NCI-H2081 treated with DMSO at 0.1 percent for 48 hours (cell line): ENCODE data around the gene PMM2.
"Not testable (repeated sequence)": the region's sequence is repeated elsewhere in the genome, so short reads cannot be mapped to it uniquely, and the experiment has no call there.

ENCODE experiments used
- DNase-seq: peaks from one replicate; lab custom pipeline; 2025; lab: John Stamatoyannopoulos, UW

Gene PMM2

GRCh38 chr16:8818504-8819270, 21.0 kb downstream of the PMM2 start:
- DNase-seq, result no peak

DNA sequence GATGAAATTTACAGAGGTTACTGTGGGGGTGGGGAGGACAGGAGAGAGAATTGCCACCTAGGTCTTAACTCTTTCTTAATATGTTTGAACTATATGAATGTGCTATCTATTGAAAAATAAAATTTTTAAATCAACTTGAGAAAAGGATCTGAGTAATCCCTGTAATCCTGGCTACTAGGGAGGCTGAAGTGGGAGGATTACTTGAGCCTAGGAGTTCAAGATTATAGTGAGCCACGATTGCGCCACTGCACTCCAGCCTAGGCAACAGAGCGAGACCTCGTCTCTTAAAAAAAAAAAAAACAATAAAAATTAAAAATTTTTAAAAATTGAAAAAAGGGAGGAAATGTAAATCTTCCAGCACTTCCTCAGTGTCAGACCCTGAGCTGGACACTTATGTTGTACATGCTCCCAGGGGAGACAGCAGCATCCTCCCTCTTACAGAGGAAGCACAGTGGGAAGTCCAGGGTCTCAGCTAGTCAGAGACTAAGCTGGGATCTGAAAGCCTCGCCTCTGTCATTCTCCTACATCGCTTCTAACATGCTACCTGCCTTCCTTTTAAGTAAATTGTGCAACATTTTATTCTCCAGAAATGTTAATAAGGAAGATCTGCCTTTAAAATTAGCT, 21.9 kb downstream of the PMM2 start:
- no peak for DNase-seq

DNA sequence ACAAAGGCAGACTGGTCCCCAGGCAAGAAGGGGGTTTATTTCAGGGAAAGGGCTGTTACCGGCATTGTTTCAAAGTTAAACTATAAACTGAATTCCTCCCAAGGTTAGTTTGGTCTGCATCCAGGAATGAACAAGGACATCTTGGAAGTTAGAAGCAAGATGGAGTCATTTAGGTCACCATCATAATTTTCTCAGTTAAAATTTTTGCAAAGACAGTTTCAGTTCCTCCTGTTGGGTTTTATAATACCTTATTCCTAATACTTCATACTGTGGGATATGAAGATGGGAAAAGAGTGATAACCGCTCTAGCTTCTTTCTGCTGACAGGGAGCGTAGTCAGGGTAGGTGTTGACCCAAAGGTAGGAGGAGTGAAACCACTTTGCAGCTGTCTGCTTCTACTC, 24.8 kb downstream of the PMM2 start:
- DNase-seq, result no peak

DNA sequence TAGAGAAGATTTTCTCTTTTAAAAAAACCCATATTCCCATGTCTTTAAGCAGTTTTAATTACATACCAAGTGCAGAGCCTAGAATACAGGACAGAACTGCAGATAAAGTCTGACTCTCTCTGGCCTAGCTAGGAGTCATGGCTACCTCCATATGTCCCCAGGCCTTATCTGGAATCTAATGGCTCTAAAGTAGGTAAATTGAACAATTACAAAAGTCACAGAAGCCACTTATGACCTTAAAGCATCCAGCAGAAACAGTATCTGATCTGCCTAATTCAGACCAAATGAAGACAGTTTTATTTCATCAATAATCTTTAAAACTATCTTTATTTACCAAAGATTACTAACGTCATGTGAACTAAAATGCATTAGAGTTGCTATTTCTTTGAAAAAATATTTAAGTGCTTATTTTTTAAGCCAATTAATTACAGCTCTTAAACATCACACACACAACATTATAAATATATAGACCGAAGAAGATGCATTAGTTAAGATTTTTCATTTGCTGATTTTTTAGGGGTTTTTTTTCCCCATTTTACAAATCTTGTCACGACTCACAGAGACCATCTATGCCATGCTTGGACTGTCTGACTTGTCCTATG, 28.7 kb downstream of the PMM2 start:
- DNase-seq, result no peak

DNA sequence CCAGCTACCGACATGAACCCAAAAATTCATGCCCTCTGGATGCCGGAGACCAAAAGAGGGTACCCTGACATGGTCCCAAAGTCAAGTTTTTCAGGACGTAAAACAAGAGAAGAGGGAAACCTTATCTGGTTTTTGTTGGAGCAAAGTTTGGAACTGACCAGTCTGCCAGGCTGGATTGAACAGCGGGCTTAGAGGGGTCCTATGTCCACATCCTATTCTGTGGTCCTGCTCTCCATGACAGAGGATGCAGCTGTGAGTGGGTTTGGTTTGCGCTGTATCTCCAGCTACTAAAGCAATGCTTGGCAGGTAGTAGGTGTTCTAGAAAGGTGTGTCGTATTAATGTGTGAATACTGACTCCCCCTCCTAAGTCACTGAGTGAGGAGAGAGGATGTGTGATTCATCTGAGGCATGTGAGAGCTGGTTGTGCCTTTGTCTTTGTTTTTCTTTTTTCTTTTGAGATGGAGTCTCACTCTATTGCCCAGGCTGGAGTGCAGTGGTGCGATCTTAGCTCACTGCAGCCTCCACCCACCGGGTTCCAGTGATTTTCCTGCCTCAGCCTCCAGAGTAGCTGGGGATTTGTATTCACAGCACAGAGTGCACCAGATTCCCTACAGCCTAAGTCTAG, 31.0 kb downstream of the PMM2 start:
- no peak for DNase-seq

DNA sequence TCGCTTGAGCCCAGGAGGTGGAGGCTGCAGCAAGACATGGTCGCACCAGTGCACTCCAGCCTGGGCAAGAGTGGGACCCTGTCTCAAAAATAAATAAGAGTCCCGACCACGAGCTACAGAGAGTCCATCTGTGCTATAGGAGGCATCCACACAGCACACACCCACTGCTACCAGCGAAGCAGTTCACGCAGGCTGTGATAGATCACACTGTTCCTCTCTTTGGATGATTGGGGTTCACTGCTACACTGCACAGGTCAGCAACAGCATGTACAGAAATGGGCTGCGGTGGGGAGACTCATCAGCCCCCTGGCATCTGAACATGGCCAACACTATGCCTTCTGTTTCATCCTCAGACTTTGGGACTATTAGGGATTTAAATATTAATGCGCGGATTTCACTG, 33.8 kb downstream of the PMM2 start:
- DNase-seq, result no peak

DNA sequence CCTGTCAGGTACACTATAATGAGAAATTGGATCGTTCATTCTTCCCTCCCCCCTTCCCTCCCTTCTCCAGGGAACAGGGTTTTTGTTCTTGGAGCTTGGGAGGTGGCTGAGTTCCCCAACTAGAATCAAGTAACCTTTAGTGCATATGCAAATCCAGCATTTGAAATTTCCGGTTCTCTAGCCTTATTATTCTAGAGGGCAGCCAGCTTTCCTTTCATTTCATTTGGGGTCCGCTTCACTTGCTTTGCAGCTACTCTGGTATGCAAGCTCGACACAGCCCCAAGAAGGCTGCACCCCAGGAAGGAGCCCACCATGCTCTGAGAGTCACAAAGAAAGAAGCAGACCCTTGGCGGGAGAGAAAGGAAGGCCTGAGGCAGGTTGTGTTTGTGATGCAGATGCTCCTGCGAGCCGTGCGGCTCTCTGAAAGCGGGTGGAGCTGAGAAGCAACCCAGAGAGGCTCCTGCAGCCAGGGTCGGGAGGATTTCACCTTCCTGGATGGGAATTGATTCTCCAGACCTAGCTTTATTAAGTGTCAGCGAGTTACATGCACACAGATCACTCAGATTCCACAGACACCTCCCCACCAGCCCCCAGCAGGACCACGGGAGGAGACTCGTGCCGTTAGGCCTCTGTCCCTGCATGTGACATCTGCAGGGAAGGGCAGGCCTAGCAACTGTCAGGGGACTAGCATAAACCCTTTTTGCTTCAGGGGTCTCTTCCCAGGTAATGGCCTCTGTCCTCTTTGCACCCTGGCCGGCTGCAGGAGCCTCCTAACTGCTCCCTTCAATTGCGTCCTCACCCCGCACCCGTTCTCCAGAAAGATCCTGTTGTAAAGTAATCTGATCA, 34.5 kb downstream of the PMM2 start:
- DNase-seq, result no peak

- no peak for DNase-seq
These were observed 35.1 kb downstream of the PMM2 start for GRCh38 chr16:8832717-8833105.

- DNase-seq, result not testable (repeated sequence)
These were observed 39.2 kb downstream of the PMM2 start for GRCh38 chr16:8836797-8837196.

DNA sequence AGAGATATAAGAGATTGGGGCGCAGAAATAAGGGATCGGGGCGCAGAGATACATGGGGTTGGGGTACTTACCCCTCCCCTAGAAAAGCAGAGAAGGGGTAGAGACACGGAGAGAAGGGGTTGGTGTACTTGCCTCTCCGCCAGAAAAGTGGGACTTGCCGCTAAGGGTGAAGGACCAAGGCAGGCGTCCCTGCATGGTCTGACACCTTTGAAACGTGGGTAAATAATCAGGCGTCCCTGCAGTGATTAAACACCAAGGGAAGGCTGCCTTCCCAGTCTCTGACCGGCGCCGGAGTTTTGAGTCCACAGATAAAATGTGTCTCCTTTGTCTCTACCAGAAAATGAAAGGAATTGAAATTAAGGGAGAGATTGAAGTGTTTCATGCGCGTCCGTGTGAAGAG, 40.0 kb downstream of the PMM2 start:
- DNase-seq, result not testable (repeated sequence)

DNA sequence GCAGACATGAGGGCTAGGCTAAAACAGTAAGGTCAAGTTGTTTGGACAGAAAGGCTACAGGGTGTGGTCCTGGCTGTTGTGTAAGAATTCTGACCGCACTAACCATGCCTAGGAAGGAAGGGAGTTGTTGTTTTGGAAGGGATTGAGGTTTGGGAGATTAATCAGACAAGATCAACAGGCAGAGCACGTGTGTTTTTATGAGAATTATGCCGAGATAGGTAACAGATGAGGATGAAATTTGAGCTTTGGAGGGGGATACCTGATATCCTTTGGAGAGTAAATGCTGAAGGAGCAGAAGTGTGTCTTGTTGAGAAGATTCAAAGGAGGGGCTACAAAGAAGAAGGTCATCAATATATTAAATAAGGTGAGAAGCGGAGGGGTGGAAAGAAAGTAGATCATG, 44.4 kb downstream of the PMM2 start:
- not testable (repeated sequence) for DNase-seq

GRCh38 chr16:8843296-8843695, 45.7 kb downstream of the PMM2 start:
- DNase-seq, result not testable (repeated sequence)

GRCh38 chr16:8845699-8846298, 48.2 kb downstream of the PMM2 start:
- no peak for DNase-seq

GRCh38 chr16:8846401-8846932, 48.8 kb downstream of the PMM2 start:
- DNase-seq, result no peak

DNA sequence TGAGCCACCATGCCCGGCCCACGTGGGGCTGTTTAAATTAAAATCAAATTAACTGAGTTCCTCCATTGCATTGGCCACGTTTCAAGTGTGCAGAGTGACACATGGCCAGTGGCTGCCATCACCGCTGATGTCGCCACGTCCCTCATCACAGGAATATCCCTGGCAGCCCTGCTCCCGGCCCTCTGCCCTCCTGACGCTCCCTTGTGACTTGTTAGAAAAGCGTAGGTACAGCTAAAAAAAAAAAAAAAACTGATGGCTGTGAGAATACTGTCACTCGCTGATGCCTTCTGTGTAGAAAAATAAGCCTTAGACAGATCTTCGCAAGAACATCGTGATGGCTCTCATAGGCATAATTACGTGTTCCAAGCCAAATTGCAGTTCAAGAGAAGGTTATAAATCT, 49.5 kb downstream of the PMM2 start:
- DNase-seq, result no peak

DNA sequence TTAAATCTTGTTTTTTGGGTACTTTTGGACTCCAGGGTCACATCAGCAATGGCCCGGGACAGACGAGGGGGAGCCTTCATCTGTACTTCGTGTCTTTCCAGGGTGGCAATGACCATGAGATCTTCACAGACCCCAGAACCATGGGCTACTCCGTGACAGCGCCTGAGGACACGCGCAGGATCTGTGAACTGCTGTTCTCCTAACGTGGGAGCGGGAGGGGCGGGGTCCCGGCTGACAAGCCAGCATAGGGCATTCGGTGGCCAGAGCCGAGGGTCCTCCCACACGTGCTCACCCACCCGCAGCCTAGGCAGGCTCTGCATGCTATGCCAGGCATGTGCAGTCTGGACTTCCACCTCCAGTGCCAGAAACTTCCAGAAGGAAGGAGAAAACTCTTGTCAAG, 50.0 kb downstream of the PMM2 start:
- DNase-seq, result no peak

DNA sequence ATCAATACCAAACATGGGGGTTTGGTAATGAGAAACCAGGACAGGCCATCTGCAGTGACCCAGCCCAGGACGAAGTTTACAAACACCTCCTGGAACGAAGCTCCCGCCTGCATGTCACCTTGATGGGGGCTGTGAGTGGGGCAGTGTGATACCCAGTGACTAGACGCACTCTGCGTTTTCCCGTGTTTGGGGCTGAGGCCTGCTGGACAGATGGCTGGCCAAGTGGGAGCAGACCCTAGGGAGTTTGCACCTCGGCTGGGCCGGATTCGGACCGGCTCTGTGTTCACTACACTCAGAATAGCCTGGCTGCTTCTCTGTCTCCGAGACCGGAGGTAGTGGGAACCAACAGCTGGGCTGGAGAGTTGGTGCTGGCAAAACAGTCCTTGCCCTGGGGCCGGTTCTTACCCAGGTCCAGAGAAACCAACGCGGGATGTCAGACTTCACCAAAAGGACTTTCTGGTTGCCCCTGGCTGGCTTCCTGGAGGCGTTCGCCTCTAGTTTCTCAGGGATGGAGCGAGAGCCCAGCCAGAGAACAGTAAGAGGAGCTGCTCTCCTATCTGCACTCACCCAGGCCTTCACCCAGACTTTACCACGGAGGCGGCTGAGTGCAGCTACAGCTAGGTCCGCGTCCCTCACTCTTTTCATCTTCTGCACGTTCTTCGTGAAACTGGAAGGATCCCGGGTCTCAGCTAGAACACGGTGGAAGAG, 50.7 kb downstream of the PMM2 start:
- no peak for DNase-seq

- DNase-seq, result no peak
These were observed 51.3 kb downstream of the PMM2 start for GRCh38 chr16:8848939-8849391.

GRCh38 chr16:8849411-8850011, 51.9 kb downstream of the PMM2 start:
- no peak for DNase-seq

DNA sequence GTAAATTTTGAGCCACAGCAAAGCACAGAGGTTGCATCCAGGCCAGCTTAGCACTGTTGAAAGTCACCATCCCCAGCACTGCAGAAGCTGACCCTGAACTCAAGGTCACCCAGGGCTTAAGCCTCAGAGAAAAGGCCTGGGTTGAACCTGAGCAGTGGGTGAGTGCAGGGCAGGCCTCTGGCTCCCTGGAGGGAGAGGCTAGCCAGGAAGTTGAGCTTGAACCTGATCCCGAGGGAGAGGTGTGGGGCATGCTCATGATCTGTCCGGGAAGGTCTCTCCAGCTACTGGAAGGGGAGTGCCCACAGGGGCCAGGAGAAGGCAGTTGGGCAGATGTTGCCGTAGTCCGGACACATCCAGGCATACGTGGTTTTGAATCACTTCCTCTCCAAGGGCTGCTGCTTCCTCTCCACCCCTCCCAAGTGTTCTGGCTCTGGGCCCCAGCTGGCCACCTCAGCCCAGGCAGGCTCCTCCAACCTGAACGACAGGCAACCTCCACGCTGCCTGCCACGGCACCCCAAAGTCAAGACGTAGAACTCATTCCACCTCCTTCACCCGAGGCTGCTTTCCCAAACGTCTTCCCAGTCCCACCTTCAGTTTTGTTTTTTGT, 52.7 kb downstream of the PMM2 start:
- no peak for DNase-seq
